Psoas muscle (tissue), 8 donors: Measurements from ENCODE around the gene IL1RAPL1. TPM values are rescaled to one million over a fixed set of nuclear protein-coding genes. Genes with fewer than 3 reads are reported as not detected.

ENCODE experiments used
- ATAC-seq, 4 donors: fragments of 200-7000 bp; cut with Tn5 transposase; one replicate each; pipeline ENCODE4 v1.9.1; 2020; ENCODE audit warnings: moderate library complexity in 3 of 4, mild to moderate bottlenecking in 2 of 4
- DNase-seq, 2 donors: peaks; one replicate each; pipeline ENCODE4 v3.0.0-alpha.2; 2020
- H3K27ac ChIP-seq: fragments of 200-600 bp; one replicate; pipeline ENCODE4 v1.8.0; 2022
- H3K27me3 ChIP-seq, 3 donors: fragments of 200-600 bp in 1 of 3; one replicate each; pipeline versions ENCODE4 v1.6.1 to v1.8.0; 2013 to 2022; ENCODE audit warnings: low read length in 2 of 3, mild to moderate bottlenecking in 2 of 3, moderate library complexity in 1 of 3; ENCODE audit not compliant: insufficient read depth in 3 of 3
- H3K36me3 ChIP-seq, 2 donors: fragments of 200-600 bp in 1 of 2; one replicate each; pipeline versions ENCODE4 v1.6.1 to v1.8.0; 2013 to 2022; ENCODE audit warnings: low read depth in 1 of 2, mild to moderate bottlenecking in 1 of 2, moderate library complexity in 1 of 2; ENCODE audit not compliant: insufficient read depth in 1 of 2
- H3K4me1 ChIP-seq: fragments of 200-600 bp; one replicate; pipeline ENCODE4 v1.8.0; 2022
- H3K4me3 ChIP-seq: fragments of 200-600 bp; one replicate; pipeline ENCODE4 v1.8.0; 2022; ENCODE audit warnings: mild to moderate bottlenecking
- H3K9me3 ChIP-seq: fragments of 200-600 bp; one replicate; pipeline ENCODE4 v1.8.0; 2022
- CTCF ChIP-seq: fragments of 200-600 bp; IDR thresholded peaks from one replicate; pipeline ENCODE4 v1.8.0; 2022; ENCODE audit warnings: antibody characterized with exemption
- WGBS, 3 donors: extraction: QIAGEN DNeasy Blood & Tissue Kit; methylation state at CpG; one replicate each; pipeline versions ENCODE4 v1.1.6 to v1.1.7; 2013; 5-methylcytosine and 5-hydroxymethylcytosine counted together
- intact Hi-C, 2 donors: fragments of 100-400 bp; cut with DNase I; formaldehyde crosslinking; loops; one replicate each; pipeline versions ENCODE4 v1.11.0 to v1.14.2; 2022
- polyA plus RNA-seq, 3 donors: library from polyadenylated mRNA; stranded (reverse); fragments of 200-250 nt; gene quantifications; one replicate each; pipeline ENCODE4 v1.2.3, GENCODE V29; 2013
- total RNA-seq, 4 donors: library from RNA; stranded (reverse); fragmentation: NEBNext Ultra II Directional in 2 of 4; extraction: Animal tissue kit (Norgen Biotek cat#: 25700) in 2 of 4; gene quantifications; one replicate each; pipeline versions ENCODE4 v1.2.1 to v1.2.4, GENCODE V29; 2021 to 2023
- donor health status: healthy with polysubstance abuse.
- donor health status: DM: no; HTN: no; CAD: no; lungs with moderate emphysema.
- donor health status: Bipolar disorder and iron deficiency.
- donor health status: healthy.
- donor health status: DM: yes; HTN: yes; CAD: no.
- donor health status: DM: no; HTN: no; CAD: no.
- donor health status: DM: no; HTN: no; CAD: no.
- donor health status: DM: yes; HTN: yes; CAD: no.

The IL1RAPL1 gene
- total and polyA plus RNA-seq, 7 donors: 0.04 to 0.50 (median 0.19) TPM; not detected in 1

DNA sequence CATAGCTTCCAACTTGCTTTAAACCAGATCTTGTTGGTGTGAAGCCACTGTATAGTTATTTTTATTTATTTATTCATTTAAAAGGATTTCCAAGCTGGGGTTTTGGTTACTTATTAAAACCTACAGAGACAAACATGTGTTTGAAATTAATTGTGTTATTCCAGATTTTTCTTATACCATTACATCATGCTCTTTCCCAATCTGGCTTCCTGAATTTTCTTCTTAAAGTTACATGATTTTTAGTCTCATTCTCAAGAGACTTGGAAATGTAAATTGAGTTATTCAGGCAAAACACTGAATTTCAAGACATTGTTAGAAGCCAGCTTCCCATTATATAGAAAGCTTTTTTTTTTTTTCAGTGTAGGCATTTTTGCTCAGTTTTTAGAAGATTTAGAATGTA, 381.9 kb downstream of the IL1RAPL1 start:
- no peaks in the 10 kb centered on the region for H3K36me3 ChIP-seq
- TF ChIP-seq CTCF: no peak
- no peak overlapping the region for H3K27ac ChIP-seq
- no peaks in the 10 kb centered on the region for H3K9me3 ChIP-seq
- intact Hi-C loops: no loop called here
- H3K4me3 ChIP-seq: no peak overlapping the region
- H3K4me1 ChIP-seq: no peaks in the 10 kb centered on the region
- H3K27me3 ChIP-seq: no peaks in the 10 kb centered on the region
- no peak for ATAC-seq
- no peak for DNase-seq

GRCh38 chrX:28979877-28980276, 392.6 kb downstream of the IL1RAPL1 start:
- H3K27me3 ChIP-seq: no peaks in the 10 kb centered on the region
- H3K4me1 ChIP-seq: no peaks in the 10 kb centered on the region
- intact Hi-C loops: no loop called here
- no peak for TF ChIP-seq CTCF
- H3K4me3 ChIP-seq: no peak overlapping the region
- WGBS, 3 donors: 62 to 77% (median 67%) methylated on average over 1 of the region's 1 CpG
- H3K27ac ChIP-seq: no peak overlapping the region
- no peak for ATAC-seq
- DNase-seq: no peak
- H3K9me3 ChIP-seq: no peaks in the 10 kb centered on the region
- no peaks in the 10 kb centered on the region for H3K36me3 ChIP-seq

- intact Hi-C loops: no loop called here
- H3K4me3 ChIP-seq: no peak overlapping the region
- H3K9me3 ChIP-seq: no peaks in the 10 kb centered on the region
- H3K36me3 ChIP-seq: no peaks in the 10 kb centered on the region
- ATAC-seq (no peak), DNase-seq (no peak)
- no peak for TF ChIP-seq CTCF
- H3K4me1 ChIP-seq: no peaks in the 10 kb centered on the region
- no peak overlapping the region for H3K27ac ChIP-seq
- no peaks in the 10 kb centered on the region for H3K27me3 ChIP-seq
These were observed 394.7 kb downstream of the IL1RAPL1 start for GRCh38 chrX:28981952-28982351.

DNA sequence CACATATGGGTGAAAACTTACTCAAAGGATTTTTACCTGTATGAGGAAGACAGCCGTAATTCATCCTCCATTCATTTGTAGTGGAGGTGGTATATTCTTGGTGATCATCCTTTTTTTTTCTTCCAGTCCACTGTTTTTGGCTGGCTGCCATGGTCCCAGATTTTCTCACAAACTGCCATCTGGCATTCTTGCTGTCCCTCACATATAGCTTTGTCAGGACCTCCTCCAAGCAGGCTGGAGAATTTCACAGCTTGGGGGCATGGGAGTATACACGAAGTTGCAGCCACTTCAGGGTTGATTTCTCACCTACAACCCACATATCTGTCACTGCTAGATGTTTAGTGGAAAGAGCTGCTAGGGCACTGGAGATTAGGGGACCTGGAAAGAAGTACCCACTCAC, 401.0 kb downstream of the IL1RAPL1 start:
- no peak for ATAC-seq
- intact Hi-C loops: no loop called here
- Histone ChIP-seq H3K27ac (no peak overlapping the region), H3K9me3 (no peaks in the 10 kb centered on the region), H3K4me3 (no peak overlapping the region), H3K4me1 (no peaks in the 10 kb centered on the region), H3K27me3 (no peaks in the 10 kb centered on the region), H3K36me3 (no peaks in the 10 kb centered on the region)
- DNase-seq: no peak
- WGBS, 3 donors: 32 to 48% (median 42%) methylated on average over 2 of the region's 2 CpGs
- no peak for TF ChIP-seq CTCF

- no peaks in the 10 kb centered on the region for H3K36me3 ChIP-seq
- DNase-seq (no peak), ATAC-seq (no peak)
- no peak overlapping the region for H3K27ac ChIP-seq
- intact Hi-C loops: loop anchor here in 1 of 2 donors (10.0 kb wide), 1 partner anchor 843 kb away; no protein-coding TSS in a partner anchor
- H3K4me3 ChIP-seq: no peak overlapping the region
- no peaks in the 10 kb centered on the region for H3K4me1 ChIP-seq
- no peaks in the 10 kb centered on the region for H3K9me3 ChIP-seq
- WGBS, 3 donors: 19 to 42% (median 21%) methylated on average over 1 of the region's 1 CpG
- no peak for TF ChIP-seq CTCF
- no peaks in the 10 kb centered on the region for H3K27me3 ChIP-seq
These were observed 410.6 kb downstream of the IL1RAPL1 start for GRCh38 chrX:28997706-28998463.
